SU-DHL-6 (cell line): Measurements from ENCODE around the gene PRKN.

Experiments
- H2AFZ ChIP-seq: fragments of 200-600 bp; sonication (generic); 2 replicates; pipeline ENCODE4 v1.6.1; 2014; ENCODE audit warnings: low read depth, mild to moderate bottlenecking, moderate library complexity, mixed read lengths, antibody characterized with exemption, low read length; ENCODE audit not compliant: severe bottlenecking
- H3F3A ChIP-seq: fragments of 200-600 bp; shearing (Covaris generic); 2 replicates; pipeline ENCODE4 v1.6.0; 2016; ENCODE audit warnings: antibody characterized with exemption, mild to moderate bottlenecking; ENCODE audit not compliant: insufficient read depth
- H3K27ac ChIP-seq: fragments of 200-600 bp; sonication (generic); 2 replicates; pipeline ENCODE4 v1.5.1; 2016; ENCODE audit warnings: low read depth, mild to moderate bottlenecking, low read length, moderate library complexity, mixed read lengths
- H3K27me3 ChIP-seq: fragments of 200-600 bp; sonication (generic), shearing (Covaris generic); 2 replicates; pipeline ENCODE4 v1.6.0; 2014; ENCODE audit warnings: mild to moderate bottlenecking, low read length
- H3K36me3 ChIP-seq: fragments of 200-600 bp; sonication (generic); 2 replicates; pipeline ENCODE4 v1.6.1; 2014; ENCODE audit warnings: mild to moderate bottlenecking, low read length, mixed read lengths
- H3K4me2 ChIP-seq: fragments of 300-600, 200-600 bp; shearing (Covaris generic), sonication (generic); 2 replicates; pipeline ENCODE4 v1.6.0; 2014; ENCODE audit warnings: low read length, low read depth, mild to moderate bottlenecking; ENCODE audit not compliant: poor library complexity, severe bottlenecking
- H3K4me3 ChIP-seq: fragments of 200-600 bp; sonication (generic); 2 replicates; pipeline ENCODE4 v1.5.1; 2014; ENCODE audit warnings: antibody characterized with exemption, low read length, mild to moderate bottlenecking, mixed read lengths; ENCODE audit not compliant: insufficient read depth, poor library complexity, severe bottlenecking
- H3K79me2 ChIP-seq: fragments of 200-600 bp; sonication (generic); 2 replicates; pipeline ENCODE4 v1.6.1; 2014; ENCODE audit warnings: mild to moderate bottlenecking, low read length, moderate library complexity; ENCODE audit not compliant: insufficient read depth
- H3K9ac ChIP-seq: fragments of 200-600 bp; sonication (generic); 2 replicates; pipeline ENCODE4 v1.7.0; 2014; ENCODE audit warnings: mild to moderate bottlenecking, low read length
- H3K9me2 ChIP-seq: fragments of 200-600 bp; sonication (generic); replicated peaks from 2 replicates; pipeline ENCODE4 v1.6.1; 2014; ENCODE audit warnings: low read length; ENCODE audit not compliant: insufficient read depth
- H3K9me3 ChIP-seq: fragments of 200-600 bp; sonication (generic); 2 replicates; pipeline ENCODE4 v1.6.1; 2014; ENCODE audit warnings: low read length, mixed read lengths; ENCODE audit not compliant: insufficient read depth
- H4K20me1 ChIP-seq: fragments of 200-600 bp; sonication (generic); 2 replicates; pipeline ENCODE4 v1.6.1; 2014; ENCODE audit warnings: low read depth, mild to moderate bottlenecking, antibody characterized with exemption, low read length, moderate library complexity, mixed read lengths
- EZH2phosphoT487 ChIP-seq: fragments of 200-600 bp; sonication (generic), shearing (Covaris generic); conservative IDR thresholded peaks from 2 replicates; pipeline ENCODE4 v1.6.1; 2018; ENCODE audit warnings: mild to moderate bottlenecking, antibody characterized with exemption, low read length, moderate library complexity, mixed read lengths
- TF ChIP-seq, protein P1 (sequence below): fragments of 200-600 bp; sonication (generic); IDR thresholded peaks from one replicate; pipeline ENCODE4 v1.5.1; 2017; ENCODE audit warnings: antibody characterized with exemption, mild to moderate bottlenecking, low read length, moderate library complexity; ENCODE audit not compliant: insufficient read depth, poor library complexity, severe bottlenecking

The PRKN gene

DNA sequence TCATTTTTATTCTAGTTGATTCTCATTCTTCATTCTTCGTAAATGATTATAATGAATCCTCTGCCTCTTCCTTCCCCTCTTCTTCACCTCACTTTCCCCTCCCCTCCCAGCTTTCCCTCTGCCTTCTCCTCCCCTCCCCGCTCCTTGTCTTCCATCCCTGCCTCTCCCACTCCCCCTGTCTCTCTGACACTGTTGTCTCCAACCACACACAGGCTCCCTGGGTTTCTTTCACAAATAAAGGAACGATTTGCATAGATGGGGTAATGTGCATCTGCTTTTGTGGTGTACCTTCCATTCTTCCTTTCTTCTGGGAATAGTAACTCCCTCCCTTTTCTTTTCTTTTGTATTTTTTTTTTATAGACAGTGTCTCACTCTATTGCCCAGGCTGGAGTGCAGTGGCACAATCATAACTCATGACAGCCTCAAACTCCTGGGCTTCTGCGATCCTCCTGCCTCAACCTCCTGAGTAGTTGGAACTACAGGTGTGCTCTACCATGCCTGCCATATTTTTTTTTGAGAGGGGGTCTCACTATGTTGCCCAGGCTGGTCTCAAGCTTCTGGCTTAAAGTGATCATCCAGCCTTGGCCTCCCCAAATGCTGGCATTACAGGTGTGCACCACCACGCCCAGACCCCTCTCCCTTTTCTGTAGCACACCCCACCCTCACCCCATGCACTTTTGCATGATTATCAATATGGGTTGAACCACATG, 318.6 kb downstream of the PRKN start:
- Histone ChIP-seq H2AFZ (no peak overlapping the region), H3K36me3 (no peaks in the 10 kb centered on the region), H3K9me2 (no peaks in the 10 kb centered on the region), H3K27me3 (no peaks in the 10 kb centered on the region), H3K9ac (no peak overlapping the region), H3K4me3 (no peak overlapping the region), H3K9me3 (no peaks in the 10 kb centered on the region), H4K20me1 (no peaks in the 10 kb centered on the region), H3F3A (no peaks in the 10 kb centered on the region), H3K4me2 (no peak overlapping the region), H3K79me2 (no peaks in the 10 kb centered on the region), H3K27ac (no peak overlapping the region)
- TF ChIP-seq, protein P1, sequence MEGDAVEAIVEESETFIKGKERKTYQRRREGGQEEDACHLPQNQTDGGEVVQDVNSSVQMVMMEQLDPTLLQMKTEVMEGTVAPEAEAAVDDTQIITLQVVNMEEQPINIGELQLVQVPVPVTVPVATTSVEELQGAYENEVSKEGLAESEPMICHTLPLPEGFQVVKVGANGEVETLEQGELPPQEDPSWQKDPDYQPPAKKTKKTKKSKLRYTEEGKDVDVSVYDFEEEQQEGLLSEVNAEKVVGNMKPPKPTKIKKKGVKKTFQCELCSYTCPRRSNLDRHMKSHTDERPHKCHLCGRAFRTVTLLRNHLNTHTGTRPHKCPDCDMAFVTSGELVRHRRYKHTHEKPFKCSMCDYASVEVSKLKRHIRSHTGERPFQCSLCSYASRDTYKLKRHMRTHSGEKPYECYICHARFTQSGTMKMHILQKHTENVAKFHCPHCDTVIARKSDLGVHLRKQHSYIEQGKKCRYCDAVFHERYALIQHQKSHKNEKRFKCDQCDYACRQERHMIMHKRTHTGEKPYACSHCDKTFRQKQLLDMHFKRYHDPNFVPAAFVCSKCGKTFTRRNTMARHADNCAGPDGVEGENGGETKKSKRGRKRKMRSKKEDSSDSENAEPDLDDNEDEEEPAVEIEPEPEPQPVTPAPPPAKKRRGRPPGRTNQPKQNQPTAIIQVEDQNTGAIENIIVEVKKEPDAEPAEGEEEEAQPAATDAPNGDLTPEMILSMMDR: no peak
- TF ChIP-seq EZH2phosphoT487: no peak

DNA sequence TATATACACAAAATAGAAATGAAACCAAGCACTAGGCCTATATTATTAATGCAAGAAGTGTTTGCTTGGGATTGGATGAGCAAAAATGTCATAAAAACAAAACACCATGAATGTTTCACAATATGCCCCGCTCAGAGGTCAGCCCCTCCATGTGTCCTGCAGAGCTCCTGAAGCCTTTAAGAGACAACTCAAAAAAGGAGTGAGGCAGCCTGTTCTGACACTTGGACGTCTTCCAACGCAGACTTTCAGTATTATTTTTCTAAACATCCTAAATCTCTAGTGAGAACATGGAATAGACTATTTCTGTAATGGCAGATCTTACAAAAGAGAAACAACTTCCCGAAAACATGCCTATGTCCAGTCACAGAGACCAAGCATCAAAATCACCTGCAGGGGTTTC, 322.6 kb downstream of the PRKN start:
- H3K27me3 ChIP-seq: no peaks in the 10 kb centered on the region
- no peak for TF ChIP-seq EZH2phosphoT487
- TF ChIP-seq, protein P1: no peak

DNA sequence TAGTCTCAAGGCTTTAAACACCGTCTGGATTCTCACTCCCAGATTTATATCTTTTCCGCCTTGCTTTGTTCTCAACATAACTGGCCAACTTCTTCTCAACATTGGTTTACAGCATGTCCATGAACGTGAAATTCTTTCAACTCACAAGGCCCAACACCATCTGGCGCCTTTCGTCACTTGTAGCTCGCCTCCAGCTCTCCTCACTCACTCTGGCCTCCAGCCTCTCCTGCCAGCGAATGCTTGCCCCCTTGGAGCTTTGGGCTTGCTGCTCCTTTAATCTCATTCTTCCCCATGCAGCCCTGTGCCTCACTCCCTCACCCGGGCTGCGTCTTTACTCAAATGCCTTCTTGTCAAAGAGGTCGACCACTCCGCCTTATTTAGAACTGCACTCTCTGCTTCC, 324.5 kb downstream of the PRKN start:
- Histone ChIP-seq H3K4me3 (no peak overlapping the region), H3K79me2 (no peaks in the 10 kb centered on the region), H3K27me3 (no peaks in the 10 kb centered on the region), H2AFZ (no peak overlapping the region), H3F3A (no peaks in the 10 kb centered on the region), H3K36me3 (no peaks in the 10 kb centered on the region), H3K9me3 (no peaks in the 10 kb centered on the region), H3K9ac (no peak overlapping the region), H3K4me2 (no peak overlapping the region), H3K9me2 (no peaks in the 10 kb centered on the region), H3K27ac (no peak overlapping the region), H4K20me1 (no peaks in the 10 kb centered on the region)
- no peak for TF ChIP-seq EZH2phosphoT487
- TF ChIP-seq, protein P1: no peak

More for the DNA sequence above, 322.6 kb downstream of the PRKN start:
- no peaks in the 10 kb centered on the region for H3K36me3 ChIP-seq
- H3K4me3 ChIP-seq: no peak overlapping the region
- H2AFZ ChIP-seq: no peak overlapping the region
- H3K9me2 ChIP-seq: no peaks in the 10 kb centered on the region
- no peak overlapping the region for H3K9ac ChIP-seq
- no peaks in the 10 kb centered on the region for H3F3A ChIP-seq
- H4K20me1 ChIP-seq: no peaks in the 10 kb centered on the region
- no peaks in the 10 kb centered on the region for H3K9me3 ChIP-seq
- H3K79me2 ChIP-seq: no peaks in the 10 kb centered on the region
- no peak overlapping the region for H3K4me2 ChIP-seq
- H3K27ac ChIP-seq: no peak overlapping the region
